Neural cell (in vitro differentiated cells): ENCODE results near the gene D2HGDH. TPM values are rescaled to one million over a fixed set of nuclear protein-coding genes. Genes with fewer than 3 reads are reported as not detected.
A peak's percentile ranks its signal among the peaks of the same experiment; 100 is the strongest.

Experiments
- H2AFZ ChIP-seq: fragments of 200-600, 300-800 bp; sonication (generic), shearing (Covaris generic); 2 replicates; pipeline ENCODE4 v1.6.0; 2014; ENCODE audit warnings: low read depth, mild to moderate bottlenecking, antibody characterized with exemption, low read length, moderate library complexity
- H3F3A ChIP-seq: fragments of 200-600 bp; shearing (Covaris generic); 2 replicates; pipeline ENCODE4 v1.6.1; 2016; ENCODE audit warnings: mild to moderate bottlenecking, moderate library complexity, mixed read lengths, antibody characterized with exemption, low read length; ENCODE audit not compliant: insufficient read depth, poor library complexity, severe bottlenecking
- H3K27ac ChIP-seq: fragments of 200-600, 300-800 bp; sonication (generic), shearing (Covaris generic); 2 replicates; pipeline ENCODE4 v1.5.1; 2014; ENCODE audit warnings: mild to moderate bottlenecking, low read length, moderate library complexity
- H3K27me3 ChIP-seq: fragments of 300-800, 200-600 bp; sonication (generic), shearing (Covaris generic); 2 replicates; pipeline ENCODE4 v1.6.0; 2014; ENCODE audit warnings: mild to moderate bottlenecking, low read depth, low read length, moderate library complexity; ENCODE audit not compliant: insufficient read depth
- H3K36me3 ChIP-seq: fragments of 300-800, 200-600 bp; sonication (generic), shearing (Covaris generic); 2 replicates; pipeline ENCODE4 v1.5.1; 2014; ENCODE audit warnings: mild to moderate bottlenecking, antibody characterized with exemption, low read length, moderate library complexity; ENCODE audit not compliant: insufficient read depth
- H3K4me2 ChIP-seq: fragments of 300-800, 200-600 bp; sonication (generic), shearing (Covaris generic); 2 replicates; pipeline ENCODE4 v1.6.0; 2014; ENCODE audit warnings: mild to moderate bottlenecking, low read length
- H3K4me3 ChIP-seq: fragments of 300-800, 200-600 bp; sonication (generic), shearing (Covaris generic); 2 replicates; pipeline ENCODE4 v1.5.1; 2014; ENCODE audit warnings: mild to moderate bottlenecking, low read length, moderate library complexity
- H3K79me2 ChIP-seq: fragments of 200-600 bp; shearing (Covaris generic); replicated peaks from 2 replicates; pipeline ENCODE4 v1.6.0; 2014; ENCODE audit warnings: mild to moderate bottlenecking, low read length, moderate library complexity; ENCODE audit not compliant: insufficient read depth
- H3K9ac ChIP-seq: fragments of 300-800, 200-600 bp; sonication (generic), shearing (Covaris generic); 2 replicates; pipeline ENCODE4 v1.6.1; 2016; ENCODE audit warnings: mild to moderate bottlenecking, low read length, mixed read lengths
- H3K9me2 ChIP-seq: fragments of 200-600 bp; shearing (Covaris generic); 2 replicates; pipeline ENCODE4 v1.6.1; 2016; ENCODE audit warnings: mild to moderate bottlenecking, low read length, mixed read lengths; ENCODE audit not compliant: insufficient read depth
- H3K9me3 ChIP-seq: fragments of 200-600, 300-800 bp; sonication (generic), shearing (Covaris generic); 2 replicates; pipeline ENCODE4 v1.6.1; 2016; ENCODE audit warnings: mild to moderate bottlenecking, mixed run types, low read length, moderate library complexity, mixed read lengths
- H4K20me1 ChIP-seq: fragments of 200-600 bp; shearing (Covaris generic); 2 replicates; pipeline ENCODE4 v1.6.1; 2016; ENCODE audit warnings: mild to moderate bottlenecking, mixed run types; ENCODE audit not compliant: insufficient read depth
- EP300 ChIP-seq: fragments of 450-650 bp; conservative IDR thresholded peaks from 2 replicates; pipeline ENCODE4 v1.6.1; 2014; ENCODE audit warnings: antibody characterized with exemption, mild to moderate bottlenecking, moderate library complexity; ENCODE audit not compliant: poor library complexity, severe bottlenecking
- EZH2 ChIP-seq: fragments of 200-600, 300-800 bp; shearing (Covaris generic), sonication (generic); IDR thresholded peaks from 2 replicates; pipeline ENCODE4 v1.6.1; 2014; ENCODE audit warnings: antibody characterized with exemption, low read length, borderline replicate concordance, mild to moderate bottlenecking; ENCODE audit not compliant: insufficient read depth, poor library complexity, severe bottlenecking
- MXI1 ChIP-seq: fragments of 450-650 bp; conservative IDR thresholded peaks from 2 replicates; pipeline ENCODE4 v1.6.1; 2014; ENCODE audit warnings: antibody characterized with exemption, mild to moderate bottlenecking; ENCODE audit not compliant: poor library complexity, severe bottlenecking
- POLR2AphosphoS5 ChIP-seq: IDR thresholded peaks from 2 replicates; pipeline ENCODE4 v1.6.1; 2012
- RAD21 ChIP-seq: fragments of 450-650 bp; conservative IDR thresholded peaks from 2 replicates; pipeline ENCODE4 v1.6.1; 2014; ENCODE audit warnings: antibody characterized with exemption, mild to moderate bottlenecking, moderate library complexity
- SMC3 ChIP-seq: fragments of 450-650 bp; conservative IDR thresholded peaks from 2 replicates; pipeline ENCODE4 v1.6.1; 2014; ENCODE audit warnings: antibody characterized with exemption, mild to moderate bottlenecking, moderate library complexity; ENCODE audit not compliant: poor library complexity
- TAF1 ChIP-seq: IDR thresholded peaks from 2 replicates; pipeline ENCODE4 v1.6.1; 2012; ENCODE audit warnings: low read depth
- polyA plus RNA-seq: library from polyadenylated mRNA; depleted of rRNA; stranded (reverse); fragments of >200 nt; gene quantifications from 2 replicates; pipeline ENCODE4 v1.2.3, GENCODE V29; 2014
- TF ChIP-seq, protein P1 (sequence below): IDR thresholded peaks from 2 replicates; pipeline ENCODE4 v1.6.1; 2012; ENCODE audit warnings: borderline replicate concordance
- TF ChIP-seq, protein P2 (sequence below): fragments of 450-650 bp; IDR thresholded peaks from 2 replicates; pipeline ENCODE4 v1.5.1; 2014; ENCODE audit warnings: antibody characterized with exemption, mild to moderate bottlenecking, moderate library complexity; ENCODE audit not compliant: poor library complexity, severe bottlenecking

Gene D2HGDH
- polyA plus RNA-seq, 1 donor from 2014 or later, result 12.6 TPM

DNA sequence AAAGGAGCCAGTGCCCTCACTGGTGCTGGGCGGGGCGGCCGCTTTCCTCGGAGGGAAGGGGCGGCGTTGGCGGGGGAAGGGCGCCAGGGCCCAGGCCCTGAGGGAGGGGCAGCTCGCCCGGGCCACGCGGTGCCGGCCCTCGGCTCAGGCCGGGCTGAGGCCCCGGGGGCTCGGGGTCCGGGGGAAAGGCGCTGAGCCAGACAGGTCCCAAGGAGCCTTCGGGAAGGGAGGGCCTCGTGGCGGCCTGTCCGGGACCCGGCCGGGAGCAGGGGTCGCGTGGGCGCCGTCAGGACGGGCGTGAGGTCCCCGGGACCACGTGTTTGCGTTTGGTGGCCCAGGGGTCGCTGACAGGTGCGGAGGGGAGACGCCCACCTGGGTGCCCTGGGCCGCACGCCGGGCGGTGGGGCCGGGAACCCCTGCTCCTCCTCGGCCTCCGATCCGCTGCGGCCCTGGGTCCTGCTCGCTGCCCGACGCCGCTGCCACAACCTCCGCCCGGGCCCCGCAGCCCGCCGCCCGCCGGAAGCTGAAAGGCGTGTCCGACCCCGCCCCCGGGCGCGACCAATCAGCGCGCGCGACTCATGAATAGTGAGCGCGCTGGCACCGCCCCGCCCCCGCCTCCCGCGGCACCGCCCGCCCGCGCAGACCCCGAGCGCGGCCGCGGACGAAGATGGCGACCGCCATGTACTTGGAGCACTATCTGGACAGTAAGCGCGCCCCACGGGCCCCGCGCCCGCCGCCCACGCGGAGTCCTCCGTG, 32.9 kb upstream of the D2HGDH start, which contains the start of gene ING5:
TSS of gene ING5 (plus strand) at position 641 of the 756 bp plus-strand sequence. CDS start at position 668, 27 bp downstream.
- no peaks in the 10 kb centered on the region for H3K27me3 ChIP-seq
- H3F3A ChIP-seq, result no peaks in the 10 kb centered on the region
- H2AFZ ChIP-seq, result peak within 1 kb of the TSS; percentile 52
- H3K9me3 ChIP-seq, result no peaks in the 10 kb centered on the region
- peak within 1 kb of the TSS; percentile 87 for H3K4me3 ChIP-seq
- H3K27ac ChIP-seq, result peak within 1 kb of the TSS; percentile 39
- H3K36me3 ChIP-seq, result no peaks in the 10 kb centered on the region
- H4K20me1 ChIP-seq, result no peaks in the 10 kb centered on the region
- H3K9ac ChIP-seq, result peak within 1 kb of the TSS; percentile 69
- TF ChIP-seq, protein P1, sequence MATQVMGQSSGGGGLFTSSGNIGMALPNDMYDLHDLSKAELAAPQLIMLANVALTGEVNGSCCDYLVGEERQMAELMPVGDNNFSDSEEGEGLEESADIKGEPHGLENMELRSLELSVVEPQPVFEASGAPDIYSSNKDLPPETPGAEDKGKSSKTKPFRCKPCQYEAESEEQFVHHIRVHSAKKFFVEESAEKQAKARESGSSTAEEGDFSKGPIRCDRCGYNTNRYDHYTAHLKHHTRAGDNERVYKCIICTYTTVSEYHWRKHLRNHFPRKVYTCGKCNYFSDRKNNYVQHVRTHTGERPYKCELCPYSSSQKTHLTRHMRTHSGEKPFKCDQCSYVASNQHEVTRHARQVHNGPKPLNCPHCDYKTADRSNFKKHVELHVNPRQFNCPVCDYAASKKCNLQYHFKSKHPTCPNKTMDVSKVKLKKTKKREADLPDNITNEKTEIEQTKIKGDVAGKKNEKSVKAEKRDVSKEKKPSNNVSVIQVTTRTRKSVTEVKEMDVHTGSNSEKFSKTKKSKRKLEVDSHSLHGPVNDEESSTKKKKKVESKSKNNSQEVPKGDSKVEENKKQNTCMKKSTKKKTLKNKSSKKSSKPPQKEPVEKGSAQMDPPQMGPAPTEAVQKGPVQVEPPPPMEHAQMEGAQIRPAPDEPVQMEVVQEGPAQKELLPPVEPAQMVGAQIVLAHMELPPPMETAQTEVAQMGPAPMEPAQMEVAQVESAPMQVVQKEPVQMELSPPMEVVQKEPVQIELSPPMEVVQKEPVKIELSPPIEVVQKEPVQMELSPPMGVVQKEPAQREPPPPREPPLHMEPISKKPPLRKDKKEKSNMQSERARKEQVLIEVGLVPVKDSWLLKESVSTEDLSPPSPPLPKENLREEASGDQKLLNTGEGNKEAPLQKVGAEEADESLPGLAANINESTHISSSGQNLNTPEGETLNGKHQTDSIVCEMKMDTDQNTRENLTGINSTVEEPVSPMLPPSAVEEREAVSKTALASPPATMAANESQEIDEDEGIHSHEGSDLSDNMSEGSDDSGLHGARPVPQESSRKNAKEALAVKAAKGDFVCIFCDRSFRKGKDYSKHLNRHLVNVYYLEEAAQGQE, result no peak
- no peak for TF ChIP-seq RAD21
- peak; percentile 55 for TF ChIP-seq SMC3
- peak; percentile 81 for TF ChIP-seq POLR2AphosphoS5
- no peak for TF ChIP-seq TAF1
- peak; percentile 98 for TF ChIP-seq MXI1
- TF ChIP-seq EP300, result peak; percentile 27
- TF ChIP-seq, protein P2, sequence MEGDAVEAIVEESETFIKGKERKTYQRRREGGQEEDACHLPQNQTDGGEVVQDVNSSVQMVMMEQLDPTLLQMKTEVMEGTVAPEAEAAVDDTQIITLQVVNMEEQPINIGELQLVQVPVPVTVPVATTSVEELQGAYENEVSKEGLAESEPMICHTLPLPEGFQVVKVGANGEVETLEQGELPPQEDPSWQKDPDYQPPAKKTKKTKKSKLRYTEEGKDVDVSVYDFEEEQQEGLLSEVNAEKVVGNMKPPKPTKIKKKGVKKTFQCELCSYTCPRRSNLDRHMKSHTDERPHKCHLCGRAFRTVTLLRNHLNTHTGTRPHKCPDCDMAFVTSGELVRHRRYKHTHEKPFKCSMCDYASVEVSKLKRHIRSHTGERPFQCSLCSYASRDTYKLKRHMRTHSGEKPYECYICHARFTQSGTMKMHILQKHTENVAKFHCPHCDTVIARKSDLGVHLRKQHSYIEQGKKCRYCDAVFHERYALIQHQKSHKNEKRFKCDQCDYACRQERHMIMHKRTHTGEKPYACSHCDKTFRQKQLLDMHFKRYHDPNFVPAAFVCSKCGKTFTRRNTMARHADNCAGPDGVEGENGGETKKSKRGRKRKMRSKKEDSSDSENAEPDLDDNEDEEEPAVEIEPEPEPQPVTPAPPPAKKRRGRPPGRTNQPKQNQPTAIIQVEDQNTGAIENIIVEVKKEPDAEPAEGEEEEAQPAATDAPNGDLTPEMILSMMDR, result peak; percentile 72
- TF ChIP-seq EZH2, result no peak
- peaks cover 8% of the 10 kb centered on the region for H3K79me2 ChIP-seq
- no peaks in the 10 kb centered on the region for H3K9me2 ChIP-seq
- peak within 1 kb of the TSS; percentile 69 for H3K4me2 ChIP-seq

DNA sequence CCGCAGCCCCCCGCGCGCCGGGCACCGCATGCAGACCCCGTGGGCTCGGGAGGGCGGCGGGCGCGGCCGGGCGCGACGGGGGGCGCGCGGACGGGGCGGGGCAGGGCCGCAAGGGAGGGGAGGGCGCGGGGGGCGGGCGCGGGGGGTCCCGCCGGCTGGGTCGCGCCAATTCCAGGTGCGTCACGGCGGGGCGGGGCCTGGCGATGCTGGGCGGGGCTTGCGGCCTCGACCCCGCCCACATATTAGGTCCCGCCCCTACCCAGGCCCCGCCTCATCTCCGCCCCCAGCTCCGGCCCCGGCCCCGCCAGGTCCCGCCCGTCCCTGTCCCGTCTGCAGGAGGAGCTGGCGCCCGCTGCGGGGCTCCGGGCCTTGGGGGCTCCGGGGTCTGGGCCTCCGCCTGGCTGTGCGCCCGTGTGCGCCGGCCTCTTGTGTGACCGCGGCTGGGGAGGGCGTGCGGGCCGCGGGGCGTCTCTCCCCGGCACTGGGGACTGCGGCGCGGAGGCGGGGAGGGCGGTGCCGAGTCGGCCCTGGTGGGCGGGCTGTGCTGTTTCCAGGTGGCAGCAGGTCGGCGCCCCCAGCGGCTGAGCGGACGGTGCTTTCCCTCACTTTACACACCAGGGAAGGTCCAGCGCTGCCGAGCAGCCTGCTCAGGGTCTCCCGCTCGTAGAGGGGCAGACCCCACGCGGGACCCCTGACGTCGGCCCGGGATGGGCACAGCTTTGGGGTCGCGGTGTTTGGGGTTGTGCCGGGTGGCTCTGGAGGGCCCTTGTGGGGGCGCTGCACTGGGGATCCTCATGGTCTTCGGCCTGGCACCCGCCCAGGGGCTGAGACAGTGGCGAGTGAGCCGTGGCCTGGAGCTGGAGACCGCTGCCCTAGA, 32.0 kb upstream of the D2HGDH start:
- H3K27ac ChIP-seq, result peak overlapping the region; percentile 39
- peaks cover 8% of the 10 kb centered on the region for H3K79me2 ChIP-seq

More for the DNA sequence above, 32.0 kb upstream of the D2HGDH start:
- peak overlapping the region; percentile 52 for H2AFZ ChIP-seq
- H3K9ac ChIP-seq, result peak overlapping the region; percentile 69
- H3K27me3 ChIP-seq, result no peaks in the 10 kb centered on the region
- H4K20me1 ChIP-seq, result no peaks in the 10 kb centered on the region
- H3K9me2 ChIP-seq, result no peaks in the 10 kb centered on the region
- H3K36me3 ChIP-seq, result no peaks in the 10 kb centered on the region
- peak overlapping the region; percentile 69 for H3K4me2 ChIP-seq
- no peaks in the 10 kb centered on the region for H3F3A ChIP-seq
- TF ChIP-seq SMC3 (peak; percentile 65), EP300 (no peak), RAD21 (peak; percentile 58), TAF1 (no peak), MXI1 (peak; percentile 70), POLR2AphosphoS5 (peak; percentile 43), EZH2 (no peak)
- TF ChIP-seq, protein P1, result peak; percentile 31
- TF ChIP-seq, protein P2, result peak; percentile 89
- no peaks in the 10 kb centered on the region for H3K9me3 ChIP-seq
- peak overlapping the region; percentile 87 for H3K4me3 ChIP-seq
